Liver (tissue), 9 donors: ENCODE measurements around the gene ARL14EP. TPM values are rescaled to one million over a fixed set of nuclear protein-coding genes. Genes with fewer than 3 reads are reported as not detected.

Source experiments
- DNase-seq: peaks from one replicate; pipeline ENCODE4 v3.0.0-alpha.2; 2017; ENCODE audit warnings: low spot score
- H3K27ac ChIP-seq, 2 donors: one replicate each; pipeline ENCODE4 v1.7.0; 2013; ENCODE audit warnings: inconsistent platforms in 2 of 2, low read length in 2 of 2, control low read depth in 1 of 2, low read depth in 1 of 2, mild to moderate bottlenecking in 1 of 2
- H3K27me3 ChIP-seq, 4 donors: one replicate each; pipeline versions ENCODE4 v1.6.1 to v1.7.0; 2013; ENCODE audit warnings: low read length in 3 of 4, inconsistent platforms in 1 of 4, mild to moderate bottlenecking in 1 of 4, moderate library complexity in 1 of 4; ENCODE audit not compliant: control insufficient read depth in 4 of 4, insufficient read depth in 4 of 4
- H3K36me3 ChIP-seq, 4 donors: one replicate each; pipeline versions ENCODE4 v1.6.1 to v1.7.0; 2013; ENCODE audit warnings: low read length in 3 of 4, mild to moderate bottlenecking in 3 of 4, low read depth in 1 of 4, moderate library complexity in 1 of 4; ENCODE audit not compliant: control insufficient read depth in 4 of 4, insufficient read depth in 3 of 4
- H3K4me1 ChIP-seq, 4 donors: one replicate each; pipeline versions ENCODE4 v1.6.1 to v1.7.0; 2013; ENCODE audit warnings: low read length in 3 of 4, mild to moderate bottlenecking in 3 of 4, moderate library complexity in 1 of 4; ENCODE audit not compliant: control insufficient read depth in 4 of 4, insufficient read depth in 4 of 4
- H3K4me3 ChIP-seq, 3 donors: one replicate each; pipeline versions ENCODE4 v1.6.1 to v1.7.0; 2013; ENCODE audit warnings: low read length in 3 of 3, control low read depth in 1 of 3, low read depth in 1 of 3, mild to moderate bottlenecking in 1 of 3
- H3K9ac ChIP-seq, 2 donors: one replicate each; pipeline ENCODE4 v1.7.0; 2013; ENCODE audit warnings: low read length in 2 of 2, mild to moderate bottlenecking in 2 of 2, moderate library complexity in 2 of 2, control low read depth in 1 of 2, low read depth in 1 of 2
- H3K9me3 ChIP-seq, 4 donors: one replicate each; pipeline versions ENCODE4 v1.6.1 to v1.7.0; 2013; ENCODE audit warnings: low read length in 3 of 4; ENCODE audit not compliant: control insufficient read depth in 4 of 4
- ATF3 ChIP-seq: IDR thresholded peaks from 2 replicates; pipeline ENCODE4 v1.6.1; 2016; ENCODE audit warnings: antibody characterized with exemption
- CTCF ChIP-seq: fragments of 150-350 bp; IDR thresholded peaks from 2 replicates; pipeline ENCODE4 v1.5.1; 2017; ENCODE audit warnings: improper control_type of control experiment, low read depth, low read length; ENCODE audit not compliant: missing input control
- EGR1 ChIP-seq, 2 donors: IDR thresholded peaks; 2 replicates each; pipeline ENCODE4 v1.6.1; 2016 to 2018; ENCODE audit warnings: antibody characterized with exemption in 2 of 2, low read depth in 2 of 2
- FOXA1 ChIP-seq: IDR thresholded peaks from 2 replicates; pipeline ENCODE4 v1.6.1; 2016; ENCODE audit warnings: antibody characterized with exemption
- FOXA2 ChIP-seq: IDR thresholded peaks from 2 replicates; pipeline ENCODE4 v1.6.1; 2016; ENCODE audit warnings: antibody characterized with exemption
- GABPA ChIP-seq, 2 donors: IDR thresholded peaks in 1 of 2; conservative IDR thresholded peaks in 1 of 2; 2 replicates each; pipeline ENCODE4 v1.6.1; 2016; ENCODE audit warnings: antibody characterized with exemption in 2 of 2, mild to moderate bottlenecking in 1 of 2, moderate library complexity in 1 of 2
- HNF4A ChIP-seq, 2 donors: conservative IDR thresholded peaks; 2 replicates each; pipeline ENCODE4 v1.6.1; 2016; ENCODE audit warnings: antibody characterized with exemption in 2 of 2, mild to moderate bottlenecking in 2 of 2
- HNF4G ChIP-seq: IDR thresholded peaks from 2 replicates; pipeline ENCODE4 v1.6.1; 2016; ENCODE audit warnings: antibody characterized with exemption
- JUND ChIP-seq, 2 donors: IDR thresholded peaks; 2 replicates each; pipeline ENCODE4 v1.6.1; 2016; ENCODE audit warnings: antibody characterized with exemption in 2 of 2
- MAX ChIP-seq: IDR thresholded peaks from 2 replicates; pipeline ENCODE4 v1.6.1; 2016; ENCODE audit warnings: antibody characterized with exemption
- NR2F2 ChIP-seq: IDR thresholded peaks from 2 replicates; pipeline ENCODE4 v1.6.1; 2016; ENCODE audit warnings: antibody characterized with exemption
- RAD21 ChIP-seq, 2 donors: IDR thresholded peaks; 2 replicates each; pipeline ENCODE4 v1.6.1; 2016; ENCODE audit warnings: antibody characterized with exemption in 2 of 2, mild to moderate bottlenecking in 2 of 2
- REST ChIP-seq: IDR thresholded peaks from 2 replicates; pipeline ENCODE4 v1.6.1; 2016; ENCODE audit warnings: antibody characterized with exemption, mild to moderate bottlenecking
- RXRA ChIP-seq, 2 donors: IDR thresholded peaks; 2 replicates each; pipeline ENCODE4 v1.6.1; 2017 to 2018; ENCODE audit warnings: antibody characterized with exemption in 2 of 2, mild to moderate bottlenecking in 1 of 2
- SP1 ChIP-seq: IDR thresholded peaks from 2 replicates; pipeline ENCODE4 v1.6.1; 2018; ENCODE audit warnings: antibody characterized with exemption, mild to moderate bottlenecking
- TAF1 ChIP-seq: conservative IDR thresholded peaks from 2 replicates; pipeline ENCODE4 v1.6.1; 2016; ENCODE audit warnings: antibody characterized with exemption, mild to moderate bottlenecking
- YY1 ChIP-seq: IDR thresholded peaks from 2 replicates; pipeline ENCODE4 v1.6.1; 2016; ENCODE audit warnings: antibody characterized with exemption, mild to moderate bottlenecking
- ZBTB33 ChIP-seq: IDR thresholded peaks from 2 replicates; pipeline ENCODE4 v1.6.1; 2016; ENCODE audit warnings: antibody characterized with exemption
- WGBS: extraction: QIAGEN DNeasy Blood & Tissue Kit; methylation state at CpG from one replicate; pipeline ENCODE4 v1.1.7; 2013; 5-methylcytosine and 5-hydroxymethylcytosine counted together
- polyA plus RNA-seq, 2 donors: library from polyadenylated mRNA; stranded (reverse) in 1 of 2; unstranded in 1 of 2; fragments of 200-250 nt in 1 of 2; fragments of >200 nt in 1 of 2; fragmentation: Nextera tagmentation in 1 of 2; extraction: Ambion mirVana in 1 of 2; gene quantifications; one replicate each; pipeline versions ENCODE4 v1.2.1 to v1.2.3, GENCODE V29; 2013 to 2015
- total RNA-seq, 2 donors: library from RNA; depleted of rRNA; stranded (reverse); fragments of >200 nt; gene quantifications; one replicate each; pipeline ENCODE4 v1.2.3, GENCODE V29; 2014
- donor health status: healthy.
- donor health status: healthy.
- donor health status: healthy.
- donor health status: healthy.
- donor health status: healthy.

Gene ARL14EP
- total and polyA plus RNA-seq, 4 donors = 8.2 to 22.9 (median 13.6) TPM

- TF ChIP-seq MAX = no peak
- no peak for TF ChIP-seq FOXA2
Observed at GRCh38 chr11:30380846-30381245, 57.9 kb downstream of the ARL14EP start (continued).

GRCh38 chr11:30381879-30382278 lies 59.0 kb downstream of the ARL14EP start:
- no peak overlapping the region for H3K9ac ChIP-seq
- no peak overlapping the region for H3K4me3 ChIP-seq
- no peaks in the 10 kb centered on the region for H3K27me3 ChIP-seq
- H3K9me3 ChIP-seq = no peaks in the 10 kb centered on the region
- H3K27ac ChIP-seq = no peak overlapping the region
- no peaks in the 10 kb centered on the region for H3K36me3 ChIP-seq
- WGBS = 79% methylated on average over 2 of the region's 2 CpGs
- TF ChIP-seq ZBTB33 (no peak), SP1 (no peak), GABPA (IDR thresholded peaks at IDR 0.05 in 1 of 2, conservative IDR thresholded peaks at IDR 0.05 in 1 of 2) (no peak), RXRA (IDR thresholded peaks at IDR 0.05) (no peak), ATF3 (no peak), MAX (no peak), YY1 (no peak), CTCF (no peak), HNF4G (no peak), TAF1 (no peak), NR2F2 (no peak), EGR1 (IDR thresholded peaks at IDR 0.05; ENCODE audit: low read depth in 2 of 2) (no peak), REST (no peak), FOXA2 (no peak), FOXA1 (no peak), RAD21 (IDR thresholded peaks at IDR 0.05) (no peak), JUND (IDR thresholded peaks at IDR 0.05) (no peak), HNF4A (conservative IDR thresholded peaks at IDR 0.05) (no peak)
- no peak for DNase-seq
- no peaks in the 10 kb centered on the region for H3K4me1 ChIP-seq

Other genes with a start within 250 kb of the ARL14EP start
- gene FSHB, start 92.1 kb upstream of the ARL14EP start, total RNA-seq = not detected
- not detected for gene FSHB, start 92.1 kb upstream of the ARL14EP start, polyA plus RNA-seq